HL-60 (cell line): ENCODE data around the gene EXTL1.

Experiments used
- DNase-seq, 2 experiments: peaks; one replicate each; pipeline ENCODE4 v3.0.0-alpha.2; 2010 to 2020; ENCODE audit warnings: low read depth in 1 of 2, low spot score in 1 of 2
- H3K27ac ChIP-seq: fragments of 250-450 bp; sonication (Bioruptor Pico); replicated peaks from 2 replicates; pipeline ENCODE4 v1.5.1; 2020; ENCODE audit warnings: mild to moderate bottlenecking, moderate library complexity
- H3K27me3 ChIP-seq: fragments of 250-450 bp; sonication (Bioruptor Pico); 2 replicates; pipeline ENCODE4 v1.5.1; 2021; ENCODE audit warnings: mild to moderate bottlenecking, moderate library complexity; ENCODE audit not compliant: insufficient read depth, poor library complexity, severe bottlenecking
- H3K4me3 ChIP-seq: replicated peaks from 2 replicates; pipeline ENCODE4 v1.5.1; 2011; ENCODE audit warnings: mild to moderate bottlenecking, control low read depth, low read length; ENCODE audit not compliant: insufficient read depth
- GABPA ChIP-seq: IDR thresholded peaks from 2 replicates; pipeline ENCODE4 v1.6.1; 2012; ENCODE audit warnings: low read depth
- POLR2AphosphoS5 ChIP-seq: IDR thresholded peaks from 2 replicates; pipeline ENCODE4 v1.6.1; 2012; ENCODE audit warnings: low read depth
- SPI1 ChIP-seq: IDR thresholded peaks from 2 replicates; pipeline ENCODE4 v1.6.1; 2012; ENCODE audit warnings: low read depth, mild to moderate bottlenecking, borderline replicate concordance
- TF ChIP-seq, protein P1 (sequence below): IDR thresholded peaks from 2 replicates; pipeline ENCODE4 v1.6.1; 2012; ENCODE audit warnings: low read depth; ENCODE audit not compliant: insufficient replicate concordance
- TF ChIP-seq, protein P2 (sequence below): IDR thresholded peaks from one replicate; pipeline ENCODE4 v1.5.1; 2011; ENCODE audit warnings: low read length, control low read depth, inconsistent platforms; ENCODE audit not compliant: insufficient read depth

Gene EXTL1

DNA sequence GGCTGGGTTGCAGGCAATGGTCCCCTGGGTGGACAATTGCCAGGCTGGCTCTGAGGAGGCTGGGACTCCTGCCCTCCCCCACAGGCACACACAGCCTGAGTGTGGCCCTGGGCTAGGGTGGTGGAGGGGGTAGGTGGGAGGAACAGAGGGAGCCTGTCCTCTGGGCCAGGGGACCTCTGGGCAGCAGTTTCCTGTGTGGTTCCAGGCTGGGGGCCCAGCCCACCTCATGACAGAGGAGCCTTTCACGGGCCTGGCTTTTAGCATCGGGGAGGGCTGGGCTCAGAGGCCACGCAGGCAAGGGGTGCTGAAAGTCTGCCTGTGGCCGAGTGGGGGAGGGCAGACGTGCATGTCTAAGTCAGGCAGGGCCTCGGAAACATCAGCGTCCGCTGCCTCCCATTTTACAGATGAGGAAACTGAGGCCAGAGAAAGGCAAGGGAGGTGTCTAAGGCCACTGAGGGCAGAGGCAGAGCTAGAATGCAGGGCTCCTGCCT is 7.0 kb downstream of the EXTL1 start:
- Histone ChIP-seq H3K4me3 (no peak overlapping the region), H3K27me3 (no peaks in the 10 kb centered on the region), H3K27ac (no peak overlapping the region)
- TF ChIP-seq POLR2AphosphoS5 (no peak), SPI1 (no peak), GABPA (no peak)
- TF ChIP-seq, protein P1, sequence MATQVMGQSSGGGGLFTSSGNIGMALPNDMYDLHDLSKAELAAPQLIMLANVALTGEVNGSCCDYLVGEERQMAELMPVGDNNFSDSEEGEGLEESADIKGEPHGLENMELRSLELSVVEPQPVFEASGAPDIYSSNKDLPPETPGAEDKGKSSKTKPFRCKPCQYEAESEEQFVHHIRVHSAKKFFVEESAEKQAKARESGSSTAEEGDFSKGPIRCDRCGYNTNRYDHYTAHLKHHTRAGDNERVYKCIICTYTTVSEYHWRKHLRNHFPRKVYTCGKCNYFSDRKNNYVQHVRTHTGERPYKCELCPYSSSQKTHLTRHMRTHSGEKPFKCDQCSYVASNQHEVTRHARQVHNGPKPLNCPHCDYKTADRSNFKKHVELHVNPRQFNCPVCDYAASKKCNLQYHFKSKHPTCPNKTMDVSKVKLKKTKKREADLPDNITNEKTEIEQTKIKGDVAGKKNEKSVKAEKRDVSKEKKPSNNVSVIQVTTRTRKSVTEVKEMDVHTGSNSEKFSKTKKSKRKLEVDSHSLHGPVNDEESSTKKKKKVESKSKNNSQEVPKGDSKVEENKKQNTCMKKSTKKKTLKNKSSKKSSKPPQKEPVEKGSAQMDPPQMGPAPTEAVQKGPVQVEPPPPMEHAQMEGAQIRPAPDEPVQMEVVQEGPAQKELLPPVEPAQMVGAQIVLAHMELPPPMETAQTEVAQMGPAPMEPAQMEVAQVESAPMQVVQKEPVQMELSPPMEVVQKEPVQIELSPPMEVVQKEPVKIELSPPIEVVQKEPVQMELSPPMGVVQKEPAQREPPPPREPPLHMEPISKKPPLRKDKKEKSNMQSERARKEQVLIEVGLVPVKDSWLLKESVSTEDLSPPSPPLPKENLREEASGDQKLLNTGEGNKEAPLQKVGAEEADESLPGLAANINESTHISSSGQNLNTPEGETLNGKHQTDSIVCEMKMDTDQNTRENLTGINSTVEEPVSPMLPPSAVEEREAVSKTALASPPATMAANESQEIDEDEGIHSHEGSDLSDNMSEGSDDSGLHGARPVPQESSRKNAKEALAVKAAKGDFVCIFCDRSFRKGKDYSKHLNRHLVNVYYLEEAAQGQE: no peak
- TF ChIP-seq, protein P2, sequence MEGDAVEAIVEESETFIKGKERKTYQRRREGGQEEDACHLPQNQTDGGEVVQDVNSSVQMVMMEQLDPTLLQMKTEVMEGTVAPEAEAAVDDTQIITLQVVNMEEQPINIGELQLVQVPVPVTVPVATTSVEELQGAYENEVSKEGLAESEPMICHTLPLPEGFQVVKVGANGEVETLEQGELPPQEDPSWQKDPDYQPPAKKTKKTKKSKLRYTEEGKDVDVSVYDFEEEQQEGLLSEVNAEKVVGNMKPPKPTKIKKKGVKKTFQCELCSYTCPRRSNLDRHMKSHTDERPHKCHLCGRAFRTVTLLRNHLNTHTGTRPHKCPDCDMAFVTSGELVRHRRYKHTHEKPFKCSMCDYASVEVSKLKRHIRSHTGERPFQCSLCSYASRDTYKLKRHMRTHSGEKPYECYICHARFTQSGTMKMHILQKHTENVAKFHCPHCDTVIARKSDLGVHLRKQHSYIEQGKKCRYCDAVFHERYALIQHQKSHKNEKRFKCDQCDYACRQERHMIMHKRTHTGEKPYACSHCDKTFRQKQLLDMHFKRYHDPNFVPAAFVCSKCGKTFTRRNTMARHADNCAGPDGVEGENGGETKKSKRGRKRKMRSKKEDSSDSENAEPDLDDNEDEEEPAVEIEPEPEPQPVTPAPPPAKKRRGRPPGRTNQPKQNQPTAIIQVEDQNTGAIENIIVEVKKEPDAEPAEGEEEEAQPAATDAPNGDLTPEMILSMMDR: no peak
- DNase-seq: no peak

DNA sequence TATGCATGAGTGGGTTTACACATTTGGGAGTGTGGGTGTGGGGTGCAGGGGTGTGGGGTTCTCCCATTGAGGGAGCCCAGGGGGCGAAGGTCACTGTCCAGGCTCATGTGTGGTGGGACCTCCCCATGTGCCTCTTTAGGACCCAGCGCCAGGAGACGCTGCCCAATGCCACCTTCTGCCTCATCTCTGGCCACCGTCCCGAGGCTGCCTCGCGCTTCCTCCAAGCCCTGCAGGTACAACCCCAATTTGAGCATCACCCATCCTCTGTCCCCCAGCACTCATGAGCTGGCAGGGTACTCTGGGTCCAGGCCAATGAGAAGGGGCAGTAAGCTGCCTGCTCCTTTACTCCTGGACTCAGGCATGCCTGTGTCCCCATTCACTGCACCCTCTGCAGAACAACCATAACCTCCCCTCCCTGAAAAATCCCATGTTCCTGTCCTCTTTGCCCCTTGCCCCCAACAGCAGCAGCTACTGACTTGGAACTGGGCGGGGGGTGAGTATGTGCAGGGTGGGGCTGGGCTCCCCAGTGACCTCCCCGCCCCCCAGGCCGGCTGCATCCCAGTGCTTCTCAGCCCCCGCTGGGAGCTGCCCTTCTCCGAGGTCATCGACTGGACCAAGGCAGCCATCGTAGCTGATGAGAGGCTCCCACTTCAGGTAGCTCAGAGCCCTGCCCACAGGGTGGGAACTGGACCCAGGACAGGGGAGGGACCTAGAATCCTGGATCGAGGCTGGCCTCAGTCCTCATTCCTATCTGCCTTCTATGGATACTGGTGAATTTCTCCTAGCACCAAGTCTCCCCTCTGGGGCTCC is 7.7 kb downstream of the EXTL1 start:
- no peak for DNase-seq
- H3K4me3 ChIP-seq: no peak overlapping the region

DNA sequence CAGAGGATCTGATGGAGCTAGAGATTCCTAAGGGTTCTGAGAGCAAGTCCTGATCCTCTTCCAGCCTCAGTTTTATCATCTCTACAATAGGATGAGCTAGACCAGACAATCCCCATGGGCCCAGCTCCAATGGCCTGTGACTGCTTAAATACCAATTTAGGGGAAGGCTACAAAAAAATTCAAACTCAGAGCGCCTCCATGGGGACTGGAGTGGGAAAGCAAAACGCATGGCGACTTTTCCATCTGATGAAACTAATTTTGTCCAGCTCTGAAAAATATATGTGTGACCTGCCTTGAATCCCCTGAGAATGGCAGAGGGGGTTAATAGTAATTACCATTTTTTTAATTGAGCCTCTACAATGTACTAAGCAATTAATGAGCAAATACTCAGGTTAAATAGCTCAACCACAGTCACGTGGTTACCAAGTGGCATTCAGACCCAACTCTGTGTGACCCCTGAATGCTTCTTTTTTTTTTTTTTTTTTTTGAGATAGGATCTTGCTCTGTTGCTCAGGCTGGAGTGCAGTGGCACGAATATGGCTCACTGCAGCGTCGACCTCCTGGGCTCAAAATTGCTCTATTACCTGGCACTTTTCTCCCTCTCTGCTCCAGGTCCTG is 8.4 kb downstream of the EXTL1 start:
- Histone ChIP-seq H3K4me3 (no peak overlapping the region), H3K27ac (no peak overlapping the region), H3K27me3 (no peaks in the 10 kb centered on the region)
- peak in 1 of 2 experiments; percentile 39 for DNase-seq
- TF ChIP-seq POLR2AphosphoS5: no peak
- TF ChIP-seq, protein P2: peak; percentile 41

More for the DNA sequence above, 7.7 kb downstream of the EXTL1 start:
- no peak overlapping the region for H3K27ac ChIP-seq
- no peak for TF ChIP-seq SPI1
- TF ChIP-seq GABPA: no peak
- TF ChIP-seq, protein P2: no peak
- no peak for TF ChIP-seq POLR2AphosphoS5
- TF ChIP-seq, protein P1: no peak
- H3K27me3 ChIP-seq: no peaks in the 10 kb centered on the region
